NB4 (cell line): ENCODE data around the gene FAM181A.

Experiments
- MYC ChIP-seq: IDR thresholded peaks from 2 replicates; pipeline ENCODE4 v1.6.1; 2011; ENCODE audit warnings: low read depth, low read length
- POLR2A ChIP-seq: IDR thresholded peaks from 2 replicates; pipeline ENCODE4 v1.6.1; 2011; ENCODE audit warnings: mild to moderate bottlenecking; ENCODE audit not compliant: insufficient read length; ENCODE audit errors: extremely low read depth
- TF ChIP-seq, protein P1 (sequence below): IDR thresholded peaks from one replicate; pipeline ENCODE4 v1.5.1; 2012; ENCODE audit warnings: low read depth, low read length
- TF ChIP-seq, protein P2 (sequence below): IDR thresholded peaks from 2 replicates; pipeline ENCODE4 v1.6.1; 2011; ENCODE audit warnings: low read depth, low read length

DNA sequence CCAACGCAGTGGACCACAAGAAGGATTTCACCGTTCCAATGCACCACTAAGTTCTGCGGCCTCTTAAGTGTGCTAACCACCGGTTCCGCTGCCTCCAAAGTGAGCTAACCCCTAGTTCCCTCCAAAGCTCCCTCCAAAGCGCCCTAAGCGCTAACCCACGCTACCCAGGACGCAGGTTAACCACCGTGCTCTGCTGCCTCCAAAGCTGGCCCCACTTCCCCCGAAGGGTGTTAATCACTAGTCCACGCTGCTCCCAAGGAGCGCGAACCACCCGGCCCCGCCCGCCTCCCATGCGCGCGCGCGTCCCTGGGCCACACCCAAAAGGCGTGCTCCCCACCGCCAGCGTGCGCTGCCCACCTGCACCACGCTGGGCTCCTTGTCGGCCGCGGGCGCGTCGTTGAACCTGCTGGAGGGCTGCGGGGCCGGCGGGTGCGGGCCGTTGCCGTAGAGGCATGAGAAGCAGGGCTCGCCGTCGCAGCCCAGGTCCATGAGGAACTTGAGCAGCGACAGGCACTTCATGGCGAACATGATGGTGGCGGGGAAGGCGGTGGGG lies 11.7 kb downstream of the FAM181A start:
- TF ChIP-seq, protein P1, sequence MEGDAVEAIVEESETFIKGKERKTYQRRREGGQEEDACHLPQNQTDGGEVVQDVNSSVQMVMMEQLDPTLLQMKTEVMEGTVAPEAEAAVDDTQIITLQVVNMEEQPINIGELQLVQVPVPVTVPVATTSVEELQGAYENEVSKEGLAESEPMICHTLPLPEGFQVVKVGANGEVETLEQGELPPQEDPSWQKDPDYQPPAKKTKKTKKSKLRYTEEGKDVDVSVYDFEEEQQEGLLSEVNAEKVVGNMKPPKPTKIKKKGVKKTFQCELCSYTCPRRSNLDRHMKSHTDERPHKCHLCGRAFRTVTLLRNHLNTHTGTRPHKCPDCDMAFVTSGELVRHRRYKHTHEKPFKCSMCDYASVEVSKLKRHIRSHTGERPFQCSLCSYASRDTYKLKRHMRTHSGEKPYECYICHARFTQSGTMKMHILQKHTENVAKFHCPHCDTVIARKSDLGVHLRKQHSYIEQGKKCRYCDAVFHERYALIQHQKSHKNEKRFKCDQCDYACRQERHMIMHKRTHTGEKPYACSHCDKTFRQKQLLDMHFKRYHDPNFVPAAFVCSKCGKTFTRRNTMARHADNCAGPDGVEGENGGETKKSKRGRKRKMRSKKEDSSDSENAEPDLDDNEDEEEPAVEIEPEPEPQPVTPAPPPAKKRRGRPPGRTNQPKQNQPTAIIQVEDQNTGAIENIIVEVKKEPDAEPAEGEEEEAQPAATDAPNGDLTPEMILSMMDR, result no peak
- TF ChIP-seq POLR2A, result no peak
- TF ChIP-seq, protein P2, sequence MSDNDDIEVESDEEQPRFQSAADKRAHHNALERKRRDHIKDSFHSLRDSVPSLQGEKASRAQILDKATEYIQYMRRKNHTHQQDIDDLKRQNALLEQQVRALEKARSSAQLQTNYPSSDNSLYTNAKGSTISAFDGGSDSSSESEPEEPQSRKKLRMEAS, result no peak
- no peak for TF ChIP-seq MYC
